Peyer's patch (tissue), 4 donors: ENCODE data around the gene TTLL8.

Experiments
- CTCF ChIP-seq, 6 experiments: fragments of 450-650 bp in 4 of 6; fragments of 200-600 bp in 2 of 6; sonication (generic) in 1 of 6; IDR thresholded peaks; one replicate each; pipeline ENCODE4 v1.5.1; 2017 to 2019; ENCODE audit warnings: antibody characterized with exemption in 6 of 6, mild to moderate bottlenecking in 3 of 6, moderate library complexity in 1 of 6
- POLR2A ChIP-seq, 2 donors: fragments of 450-650 bp; IDR thresholded peaks; one replicate each; pipeline ENCODE4 v1.5.1; 2017; ENCODE audit warnings: antibody characterized with exemption in 2 of 2, mild to moderate bottlenecking in 2 of 2, moderate library complexity in 2 of 2

GRCh38 chr22:50078246-50078645 is 20.1 kb upstream of the TTLL8 start:
- no peak for TF ChIP-seq CTCF (IDR thresholded peaks at IDR 0.05)
- TF ChIP-seq POLR2A (IDR thresholded peaks at IDR 0.05): no peak
